Pancreas (tissue), 10 donors: ENCODE data around the gene GATAD2A. TPM values are rescaled to one million over a fixed set of nuclear protein-coding genes. Genes with fewer than 3 reads are reported as not detected.
"Not testable (repeated sequence)": the region's sequence is repeated elsewhere in the genome, so short reads cannot be mapped to it uniquely, and the experiment has no call there.

Experiments used
- ATAC-seq, 4 donors: fragments of 200-7000 bp; cut with Tn5 transposase; one replicate each; pipeline versions ENCODE4 v1.8.0 to v1.9.1; 2020; ENCODE audit warnings: mild to moderate bottlenecking in 4 of 4, moderate library complexity in 4 of 4
- DNase-seq, 6 donors: peaks; one replicate each; pipeline ENCODE4 v3.0.0-alpha.2; 2020
- FAIRE-seq: peaks from 2 replicates; lab custom pipeline; 2012; peaks lifted over from hg19 to GRCh38; lab: Jason Lieb, UNC
- H3K27ac ChIP-seq, 4 donors: fragments of 200-600 bp; sonication (generic); 1 replicate in 3 of 4; 2 replicates in 1 of 4; pipeline versions ENCODE4 v1.5.0 to v1.8.0; 2020
- H3K27me3 ChIP-seq, 4 donors: fragments of 200-600 bp; one replicate each; pipeline ENCODE4 v1.8.0; 2021
- H3K36me3 ChIP-seq, 3 donors: fragments of 200-600 bp; sonication (generic) in 1 of 3; one replicate each; pipeline versions ENCODE4 v1.5.0 to v1.8.0; 2020 to 2021
- H3K4me1 ChIP-seq, 3 donors: fragments of 200-600 bp; one replicate each; pipeline ENCODE4 v1.8.0; 2021
- H3K4me3 ChIP-seq, 4 donors: fragments of 200-600 bp; sonication (generic) in 2 of 4; one replicate each; pipeline versions ENCODE4 v1.5.0 to v1.8.0; 2020 to 2021
- H3K9me3 ChIP-seq, 4 donors: fragments of 200-600 bp; one replicate each; pipeline ENCODE4 v1.8.0; 2021
- CTCF ChIP-seq, 4 donors: fragments of 200-600 bp; sonication (generic) in 3 of 4; IDR thresholded peaks; one replicate each; pipeline versions ENCODE4 v1.5.0 to v1.8.0; 2021; ENCODE audit warnings: antibody characterized with exemption in 4 of 4
- WGBS, 2 donors: extraction: QIAGEN DNeasy Blood & Tissue Kit; methylation state at CpG; one replicate each; pipeline ENCODE4 v1.1.7; 2013; 5-methylcytosine and 5-hydroxymethylcytosine counted together
- intact Hi-C, 3 donors: fragments of 100-400 bp; cut with DNase I; formaldehyde crosslinking; loops; one replicate each; pipeline versions ENCODE4 v1.11.1 to v1.14.2; 2022
- polyA plus RNA-seq, 2 donors: library from polyadenylated mRNA; stranded (reverse); fragments of 200-250 nt; gene quantifications; one replicate each; pipeline ENCODE4 v1.2.3, GENCODE V29; 2013
- total RNA-seq, 6 donors: library from RNA; stranded (reverse); fragmentation: NEBNext Ultra II Directional in 4 of 6; extraction: Animal tissue kit (Norgen Biotek cat#: 25700) in 4 of 6; gene quantifications; one replicate each; pipeline versions ENCODE4 v1.2.1 to v1.2.4, GENCODE V29; 2021 to 2023
- donor health status: healthy with polysubstance abuse.
- donor health status: DM: no; HTN: no; CAD: no; lungs with moderate emphysema.
- donor health status: DM: no; HTN: no; CAD: no.
- donor health status: control.
- donor health status: control.
- donor health status: Bipolar disorder and iron deficiency.
- donor health status: DM: yes; HTN: yes; CAD: no.
- donor health status: DM: no; HTN: no; CAD: no.
- donor health status: DM: no; HTN: no; CAD: no.
- donor health status: DM: yes; HTN: yes; CAD: no.

Gene GATAD2A
- total and polyA plus RNA-seq, 8 donors: 11.9 to 51.8 (median 36.7) TPM

GRCh38 chr19:19388568-19389555 is 16.6 kb upstream of the GATAD2A start:
- 54 to 55% methylated on average over 13 of the region's 13 CpGs for WGBS, 2 donors
- H3K4me3 ChIP-seq: no peak overlapping the region
- no peak for TF ChIP-seq CTCF (IDR thresholded peaks at IDR 0.05)
- ATAC-seq (no peak), FAIRE-seq (no peak), DNase-seq (no peak)
- H3K27ac ChIP-seq: peak overlapping the region in 2 of 4 donors; percentile 13 to 47
- H3K9me3 ChIP-seq: no peaks in the 10 kb centered on the region
- H3K4me1 ChIP-seq: peaks cover 6 to 18% (median 9%) of the 10 kb centered on the region in 3 donors
- H3K36me3 ChIP-seq: no peaks in the 10 kb centered on the region
- no peaks in the 10 kb centered on the region for H3K27me3 ChIP-seq
- intact Hi-C loops: no loop called here

GRCh38 chr19:19389683-19390082 is 15.8 kb upstream of the GATAD2A start:
- ATAC-seq, H3K36me3 ChIP-seq, H3K27me3 ChIP-seq, H3K4me3 ChIP-seq, FAIRE-seq, intact Hi-C loops, H3K27ac ChIP-seq, H3K9me3 ChIP-seq: not testable (repeated sequence)
- WGBS, 2 donors: 91 to 94% methylated on average over 12 of the region's 12 CpGs
- peak in 1 of 6 donors; percentile 8 for DNase-seq
- peaks cover 6 to 15% (median 9%) of the 10 kb centered on the region in 3 donors for H3K4me1 ChIP-seq

- H3K4me1 ChIP-seq, H3K9me3 ChIP-seq, FAIRE-seq, H3K27ac ChIP-seq, H3K4me3 ChIP-seq, H3K27me3 ChIP-seq, ATAC-seq, H3K36me3 ChIP-seq, DNase-seq, intact Hi-C loops: not testable (repeated sequence)
- 91 to 95% methylated on average over 7 of the region's 7 CpGs for WGBS, 2 donors
Measured at GRCh38 chr19:19394333-19394732, 11.1 kb upstream of the GATAD2A start.

DNA sequence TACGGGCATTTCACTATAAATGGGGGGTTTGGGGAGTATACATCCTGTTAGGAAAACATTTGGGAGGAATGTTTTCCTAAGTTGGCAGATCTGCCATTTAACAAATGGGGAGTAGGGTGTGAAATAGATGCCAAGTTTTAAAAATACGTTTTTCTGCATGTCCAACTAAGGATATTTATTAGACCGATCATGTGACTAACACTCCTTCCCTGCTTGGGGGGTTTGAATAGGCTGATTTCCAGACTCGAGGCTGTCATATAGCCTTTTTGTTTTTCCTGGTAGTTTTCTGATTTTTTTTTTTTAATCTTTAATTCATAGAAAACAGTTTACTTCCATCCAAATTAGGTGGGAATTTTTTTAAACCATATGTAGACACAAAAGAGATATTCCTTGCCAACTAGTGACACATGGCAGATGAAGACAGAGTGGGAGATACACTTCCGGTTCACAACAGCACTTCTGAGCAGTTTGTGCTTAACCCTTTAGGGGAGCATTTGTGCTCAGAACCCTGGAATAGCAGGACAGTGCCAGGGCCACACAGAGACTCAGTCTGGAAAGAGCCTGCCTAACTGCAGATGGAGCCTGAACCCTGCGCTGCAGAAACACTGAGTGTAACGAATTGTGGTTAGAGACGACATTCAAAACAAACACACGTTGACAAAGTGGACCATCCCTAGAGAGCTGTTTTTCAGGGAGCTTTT is 5.6 kb upstream of the GATAD2A start:
- DNase-seq (no peak), ATAC-seq (no peak), FAIRE-seq (no peak)
- Histone ChIP-seq H3K36me3 (no peaks in the 10 kb centered on the region), H3K27me3 (no peaks in the 10 kb centered on the region), H3K4me3 (no peak overlapping the region), H3K4me1 (peaks cover 17 to 22% (median 18%) of the 10 kb centered on the region in 3 donors), H3K27ac (no peak overlapping the region), H3K9me3 (no peaks in the 10 kb centered on the region)
- 41 to 46% methylated on average over 9 of the region's 9 CpGs for WGBS, 2 donors
- TF ChIP-seq CTCF (IDR thresholded peaks at IDR 0.05): no peak
- intact Hi-C loops: no loop called here

- Histone ChIP-seq H3K36me3 (no peaks in the 10 kb centered on the region), H3K4me3 (no peak overlapping the region), H3K27me3 (no peaks in the 10 kb centered on the region), H3K4me1 (peaks cover 25 to 29% (median 26%) of the 10 kb centered on the region in 3 donors), H3K9me3 (no peaks in the 10 kb centered on the region), H3K27ac (peak overlapping the region; percentile 5 to 54 (median 41))
- intact Hi-C loops: no loop called here
- ATAC-seq (no peak), FAIRE-seq (no peak), DNase-seq (no peak)
- TF ChIP-seq CTCF (IDR thresholded peaks at IDR 0.05): no peak
- WGBS, 2 donors: 89 to 95% methylated on average over 11 of the region's 11 CpGs
Measured at GRCh38 chr19:19402656-19403372, 2.7 kb upstream of the GATAD2A start.
